Mesenteric fat pad (tissue), 1 donor: ENCODE measurements around the gene PPP1R14C. TPM values are rescaled to one million over a fixed set of nuclear protein-coding genes. Genes with fewer than 3 reads are reported as not detected.

Experiments
- DNase-seq: peaks from one replicate; pipeline ENCODE4 v3.0.0-alpha.2; 2020; ENCODE audit warnings: low spot score
- total RNA-seq: library from RNA; stranded (reverse); fragmentation: NEBNext Ultra II Directional; extraction: Animal tissue kit (Norgen Biotek cat#: 25700); gene quantifications from one replicate; pipeline ENCODE4 v1.2.1, GENCODE V29; 2021
- donor health status: DM: yes; HTN: yes; CAD: no.

The PPP1R14C gene
- total RNA-seq, 1 donor from 2014 or later, result 0.26 TPM

DNA sequence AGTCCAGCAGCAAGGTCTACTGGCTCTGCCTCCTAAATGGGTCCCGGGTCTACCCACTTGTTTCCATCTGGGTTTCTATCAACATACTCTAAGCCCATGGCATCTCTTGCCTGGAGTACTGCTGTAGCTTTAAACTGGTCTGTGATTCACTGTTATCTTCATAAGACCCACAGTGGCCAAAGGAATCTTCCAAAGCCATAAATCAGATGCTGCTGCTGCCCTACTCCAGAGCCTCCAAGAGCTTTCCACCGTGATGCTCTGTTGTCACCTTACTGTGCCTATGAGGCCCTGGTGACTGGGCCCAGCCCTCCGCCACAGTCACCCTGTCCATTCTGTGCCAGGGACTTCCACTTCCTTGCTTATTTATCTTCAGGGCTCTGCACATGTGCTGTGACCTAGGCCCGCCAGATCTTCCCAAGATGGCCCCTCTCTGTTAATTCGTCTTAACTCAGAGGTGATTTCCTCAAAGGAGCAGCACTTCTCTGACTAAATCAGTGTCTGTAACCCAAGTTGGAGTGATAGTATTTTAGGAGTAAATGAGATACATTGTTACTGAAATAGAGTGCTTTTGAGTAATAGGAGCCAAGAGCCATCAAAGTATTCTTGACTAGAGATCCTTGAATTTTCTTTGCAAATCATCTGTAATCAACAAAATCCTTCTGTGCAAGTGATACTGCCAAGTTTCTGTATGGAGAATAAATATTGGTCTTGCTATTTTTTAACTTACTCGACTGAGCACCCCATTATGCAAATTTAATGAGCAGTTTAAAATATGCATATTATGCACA lies 102.5 kb downstream of the PPP1R14C start:
- DNase-seq, result no peak

DNA sequence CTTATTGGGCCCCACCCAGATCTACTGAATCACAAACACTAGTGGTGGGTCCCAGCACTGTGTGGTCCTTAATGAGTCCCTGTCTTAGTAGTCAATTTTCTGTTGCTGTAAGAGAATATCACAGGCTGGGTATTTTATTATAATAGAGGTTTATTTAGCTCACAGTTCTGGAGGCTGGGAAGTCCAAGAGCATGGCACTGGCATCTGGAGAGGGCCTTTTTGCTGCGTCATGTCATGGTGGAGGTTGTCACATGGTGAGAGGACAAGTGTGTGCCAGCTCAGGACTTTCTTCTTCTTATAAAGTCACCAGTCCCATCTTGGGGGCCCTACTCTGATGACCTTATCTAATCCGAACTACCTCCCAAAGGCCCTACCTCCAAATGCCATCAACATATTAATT lies 105.0 kb downstream of the PPP1R14C start:
- no peak for DNase-seq

DNA sequence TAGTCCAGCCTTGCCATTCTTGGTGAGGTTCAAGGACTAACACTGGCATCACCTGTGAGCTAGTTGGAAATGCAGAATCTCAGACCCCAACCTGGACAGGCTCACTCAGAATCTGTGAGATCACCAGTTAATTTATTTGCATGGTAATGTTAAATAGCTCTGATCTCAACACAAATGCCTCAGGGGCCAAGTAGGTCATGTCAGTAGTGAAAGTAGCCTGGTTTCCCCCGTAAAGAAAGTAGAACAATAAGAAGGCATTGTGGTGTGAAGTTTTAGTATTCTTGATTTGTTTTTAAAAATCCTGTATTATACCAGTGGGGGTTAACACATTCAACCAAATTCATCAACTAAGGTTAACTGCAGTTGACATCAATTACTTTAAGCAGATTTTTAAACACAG lies 105.5 kb downstream of the PPP1R14C start:
- no peak for DNase-seq

DNA sequence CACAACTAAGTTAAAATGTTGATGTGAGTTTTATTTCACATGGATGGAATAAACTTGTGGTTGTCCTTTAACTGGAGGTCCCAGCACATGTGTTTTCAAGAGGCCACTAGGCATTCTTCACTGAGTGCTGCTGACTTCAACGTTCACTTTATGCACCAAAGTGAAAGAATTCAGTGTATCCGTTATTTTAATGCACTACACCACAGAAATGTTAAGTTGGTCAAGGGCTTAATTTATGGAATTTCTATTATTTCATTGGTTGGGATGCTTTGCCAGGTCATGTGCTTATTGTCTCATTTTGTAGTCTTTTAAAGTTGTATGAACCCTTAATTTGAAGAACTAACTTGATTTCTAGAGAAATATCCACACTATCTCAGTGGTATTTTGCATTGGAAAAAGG lies 106.4 kb downstream of the PPP1R14C start:
- DNase-seq, result no peak

DNA sequence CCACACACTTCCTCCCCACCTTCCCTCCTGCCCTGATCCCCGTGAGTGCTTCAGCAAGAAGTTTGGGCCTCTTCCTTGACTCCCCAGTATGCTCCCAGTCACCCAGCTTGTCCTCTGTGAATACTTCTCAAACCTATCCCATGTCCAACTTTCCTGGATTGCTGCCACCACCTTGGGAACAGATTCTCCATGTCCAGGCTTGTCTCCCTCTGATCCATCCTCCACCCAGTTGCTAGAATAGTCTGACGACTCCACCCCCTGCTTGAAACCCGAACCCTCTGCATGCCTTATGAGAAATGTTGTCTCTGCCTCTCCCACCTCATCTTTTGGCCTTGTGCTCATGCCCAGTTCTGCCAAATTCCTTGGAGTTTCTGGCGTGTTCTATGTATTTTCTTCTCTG lies 108.0 kb downstream of the PPP1R14C start:
- DNase-seq, result no peak

DNA sequence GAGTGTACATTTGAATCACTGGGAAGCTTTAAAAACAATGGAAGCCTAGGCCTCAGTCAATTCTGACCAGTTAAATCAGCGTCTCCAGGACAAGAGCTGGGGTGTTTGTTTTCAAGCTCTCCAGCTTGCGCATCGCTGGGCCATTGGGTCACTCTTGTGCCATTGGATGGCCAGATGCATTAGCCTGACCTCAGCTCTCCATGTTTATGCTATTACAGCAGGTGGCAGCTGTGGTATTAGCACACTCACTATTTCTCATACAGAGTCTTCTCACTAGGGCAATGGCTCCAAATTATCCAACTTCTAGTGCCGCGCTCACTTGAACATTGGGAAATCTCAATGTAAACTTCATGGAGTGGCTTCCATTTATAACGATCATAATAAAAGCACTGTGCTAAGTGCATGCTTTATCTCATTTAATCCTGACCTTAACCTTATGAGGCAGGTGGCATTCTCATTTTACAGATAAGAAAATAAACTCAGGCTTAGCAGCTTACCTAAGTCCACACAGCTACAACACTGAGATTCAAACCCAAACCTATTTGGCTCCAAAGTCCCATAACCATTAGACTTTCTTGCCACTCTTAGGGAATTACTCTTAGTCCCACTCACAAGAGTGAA lies 108.8 kb downstream of the PPP1R14C start:
- DNase-seq, result no peak

DNA sequence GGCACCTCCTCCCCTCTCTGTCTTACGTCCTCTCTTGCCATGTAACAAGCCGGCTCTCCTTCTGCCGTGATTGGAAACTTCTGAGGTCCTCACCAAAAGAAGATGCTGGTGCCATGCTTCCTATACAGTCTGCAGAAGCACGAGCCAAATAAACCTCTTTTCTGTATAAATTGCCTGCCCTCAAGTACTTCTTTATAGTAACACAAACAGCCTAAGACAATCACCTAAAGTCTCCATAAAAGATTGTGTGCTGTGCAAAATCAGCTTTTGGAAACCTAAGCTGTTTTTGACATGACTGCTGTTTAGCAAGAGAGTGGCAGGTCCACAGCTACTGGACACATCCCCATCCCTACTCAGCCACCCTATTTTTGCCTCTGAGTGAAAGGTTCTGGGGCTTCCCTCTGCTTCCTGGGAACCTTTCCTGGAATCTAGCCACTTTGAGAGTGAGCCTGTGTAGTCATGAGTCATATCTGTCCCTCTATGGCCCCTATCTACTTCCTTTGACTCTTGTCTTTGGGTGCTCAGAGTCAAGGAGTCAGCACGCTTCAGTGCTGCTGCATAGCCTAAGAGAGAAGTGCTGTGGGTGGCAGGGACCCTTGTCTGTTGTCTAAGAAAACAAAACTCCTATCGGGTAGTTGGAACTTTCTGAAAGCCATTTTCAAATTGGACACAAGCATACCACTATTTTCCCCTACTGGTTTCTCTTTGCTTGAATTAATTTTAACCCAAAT lies 110.0 kb downstream of the PPP1R14C start:
- no peak for DNase-seq

GRCh38 chr6:150253489-150253888 lies 110.6 kb downstream of the PPP1R14C start:
- DNase-seq, result no peak

GRCh38 chr6:150254770-150255169 lies 111.9 kb downstream of the PPP1R14C start:
- DNase-seq, result no peak

- no peak for DNase-seq
Observed at GRCh38 chr6:150255840-150256239, 113.0 kb downstream of the PPP1R14C start.

DNA sequence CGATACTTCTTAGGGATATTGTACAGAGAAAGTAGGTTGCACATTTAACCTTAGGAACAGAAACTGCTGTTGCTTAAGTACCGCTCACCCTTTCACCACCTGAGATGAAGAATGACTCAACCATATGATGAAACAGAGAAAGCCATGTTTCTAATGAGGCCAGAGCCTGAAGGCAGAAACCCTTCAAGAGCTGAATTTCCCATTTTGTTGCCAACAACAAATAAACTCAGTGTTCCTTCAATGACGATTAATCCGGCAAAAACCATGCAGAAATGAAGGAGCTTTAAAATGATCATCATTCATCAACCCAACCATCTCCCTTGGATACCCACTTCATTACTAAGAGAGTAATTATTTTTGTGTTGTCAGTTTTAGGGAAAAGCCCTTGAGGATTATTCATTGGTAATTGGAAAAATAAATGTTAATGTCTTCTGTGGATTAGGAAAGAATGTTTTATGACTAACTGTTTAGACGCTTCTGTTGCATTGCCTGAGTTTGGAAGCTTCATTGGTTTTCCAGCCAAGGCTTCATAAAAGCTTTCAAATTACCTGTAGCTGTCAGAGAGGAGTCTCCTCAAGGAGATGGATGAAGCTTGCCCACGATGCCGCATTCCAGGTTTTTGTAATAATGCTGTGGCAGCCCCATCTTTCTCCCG lies 113.9 kb downstream of the PPP1R14C start:
- no peak for DNase-seq

GRCh38 chr6:150258381-150258780 lies 115.5 kb downstream of the PPP1R14C start:
- DNase-seq, result no peak

DNA sequence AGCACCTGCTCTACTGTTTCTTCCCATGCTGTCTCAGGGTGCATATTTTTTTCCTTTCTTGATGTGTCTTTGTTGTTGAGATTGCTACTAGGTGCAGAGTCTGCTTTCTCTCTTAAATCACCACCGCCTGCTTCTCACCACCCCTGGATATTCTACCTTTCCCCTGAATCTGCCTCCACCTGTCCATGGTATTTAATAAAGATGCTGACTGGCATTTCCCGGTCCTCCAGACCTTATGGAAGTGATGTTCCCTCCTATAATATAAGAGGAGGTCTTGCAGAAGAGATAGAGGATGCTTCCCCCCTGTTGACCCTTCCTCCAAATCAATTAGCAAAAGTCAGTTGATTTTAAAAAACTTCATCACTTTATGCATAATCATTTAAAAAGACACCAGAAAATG lies 118.1 kb downstream of the PPP1R14C start:
- DNase-seq, result no peak

DNA sequence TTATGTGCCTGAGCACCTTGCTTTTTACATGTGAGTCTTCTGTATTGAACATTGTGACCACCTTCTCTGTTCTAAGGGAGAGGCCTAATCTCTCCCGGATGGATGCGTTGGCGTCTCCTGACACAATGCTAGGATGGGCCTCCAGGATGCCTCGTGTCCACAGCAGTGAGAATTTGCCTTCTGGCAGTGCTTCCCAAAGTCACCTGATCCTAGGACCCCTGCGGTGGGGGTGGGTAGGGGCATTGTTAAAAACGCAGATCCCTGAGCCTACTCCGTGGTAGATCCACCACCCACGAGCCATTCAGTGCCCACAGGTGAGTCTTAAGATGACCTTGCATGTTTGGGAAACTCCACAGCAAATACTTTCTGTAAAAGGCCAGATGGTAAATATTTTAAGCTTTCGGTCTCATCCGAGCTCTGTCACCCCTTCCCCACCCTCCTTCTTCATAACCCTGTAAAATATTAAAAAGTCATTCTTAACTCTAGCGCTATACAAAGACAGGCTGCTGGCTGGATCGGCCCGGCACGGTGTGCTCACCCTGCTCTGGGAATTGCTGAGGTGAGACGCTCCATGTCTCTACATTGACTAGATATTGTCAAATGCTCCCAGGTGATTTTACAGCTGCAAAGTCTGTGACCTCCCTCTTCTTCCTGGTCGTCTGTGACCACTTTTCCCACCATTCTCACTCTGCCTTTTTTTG lies 119.3 kb downstream of the PPP1R14C start:
- no peak for DNase-seq

GRCh38 chr6:150263765-150264404 lies 121.0 kb downstream of the PPP1R14C start:
- no peak for DNase-seq

GRCh38 chr6:150266309-150266708 lies 123.5 kb downstream of the PPP1R14C start:
- no peak for DNase-seq

- DNase-seq, result no peak
Observed at GRCh38 chr6:150266963-150267685, 124.3 kb downstream of the PPP1R14C start.

- no peak for DNase-seq
Observed at GRCh38 chr6:150267686-150268561, 125.1 kb downstream of the PPP1R14C start.
